Activated T-cell treated with anti-CD3 and anti-CD28 coated beads, Interleukin-2, amount 50 U/mL, for 48 hours (primary cell): Measurements from ENCODE around the gene PPM1E.
"Not testable (repeated sequence)": the region's sequence is repeated elsewhere in the genome, so short reads cannot be mapped to it uniquely, and the experiment has no call there.

Experiments
- DNase-seq, 2 experiments: peaks; one replicate each; pipeline ENCODE4 v3.0.0-alpha.2; 2020

PPM1E gene

GRCh38 chr17:58850106-58850505, 94.5 kb downstream of the PPM1E start:
- DNase-seq: not testable (repeated sequence)

- DNase-seq: no peak
Measured at GRCh38 chr17:58865301-58865700, 109.6 kb downstream of the PPM1E start.

- no peak for DNase-seq
Measured at GRCh38 chr17:58870747-58871146, 115.1 kb downstream of the PPM1E start.

- no peak for DNase-seq
Measured at GRCh38 chr17:58873926-58874325, 118.3 kb downstream of the PPM1E start.

GRCh38 chr17:58875261-58875660, 119.6 kb downstream of the PPM1E start:
- DNase-seq: no peak

- no peak for DNase-seq
Measured at GRCh38 chr17:58884161-58884560, 128.5 kb downstream of the PPM1E start.

GRCh38 chr17:58886514-58886913, 130.9 kb downstream of the PPM1E start:
- DNase-seq: no peak

- DNase-seq: no peak
Measured at GRCh38 chr17:58889928-58890327, 134.3 kb downstream of the PPM1E start.

- no peak for DNase-seq
Measured at GRCh38 chr17:58899191-58899590, 143.5 kb downstream of the PPM1E start.

GRCh38 chr17:58902322-58902721, 146.7 kb downstream of the PPM1E start:
- DNase-seq: no peak

GRCh38 chr17:58911741-58912343, 156.2 kb downstream of the PPM1E start:
- no peak for DNase-seq

GRCh38 chr17:58913552-58913951, 157.9 kb downstream of the PPM1E start:
- DNase-seq: no peak

GRCh38 chr17:58913971-58914769, 158.5 kb downstream of the PPM1E start:
- no peak for DNase-seq

- no peak for DNase-seq
Measured at GRCh38 chr17:58917228-58917627, 161.6 kb downstream of the PPM1E start.

GRCh38 chr17:58918072-58918471, 162.4 kb downstream of the PPM1E start:
- DNase-seq: no peak

GRCh38 chr17:58918884-58919283, 163.2 kb downstream of the PPM1E start:
- no peak for DNase-seq

GRCh38 chr17:58920773-58921172, 165.1 kb downstream of the PPM1E start:
- no peak for DNase-seq

GRCh38 chr17:58932956-58933355, 177.3 kb downstream of the PPM1E start:
- no peak for DNase-seq

- no peak for DNase-seq
Measured at GRCh38 chr17:58936295-58936694, 180.6 kb downstream of the PPM1E start.

- no peak for DNase-seq
Measured at GRCh38 chr17:58944166-58944565, 188.5 kb downstream of the PPM1E start.

GRCh38 chr17:58947411-58947810, 191.8 kb downstream of the PPM1E start:
- DNase-seq: no peak

- DNase-seq: no peak
Measured at GRCh38 chr17:58947824-58948223, 192.2 kb downstream of the PPM1E start.

GRCh38 chr17:58954358-58954757, 198.7 kb downstream of the PPM1E start:
- DNase-seq: not testable (repeated sequence)

GRCh38 chr17:58956997-58957724, 201.5 kb downstream of the PPM1E start:
- DNase-seq: no peak
